ENCODE results near the gene SGO2.

DNA sequence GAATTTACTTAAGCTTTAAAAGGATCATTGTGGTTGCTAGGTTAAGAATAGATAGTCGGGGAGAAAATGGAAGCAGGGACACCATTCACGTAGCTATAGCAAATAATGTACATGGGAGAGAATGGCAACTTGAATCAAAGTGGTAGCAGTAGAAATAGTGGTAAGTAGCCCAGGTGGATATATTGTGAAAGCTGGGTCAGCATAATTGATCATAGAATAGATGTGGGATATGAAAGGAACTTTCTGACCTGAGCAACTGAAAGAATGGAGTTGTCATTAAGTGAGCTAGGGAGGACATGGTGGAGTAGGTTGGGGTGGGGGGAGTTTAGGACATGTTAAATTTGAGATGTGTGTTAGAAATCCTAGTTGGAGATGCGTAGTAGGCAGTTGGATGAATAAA lies 2.2 kb downstream of the SGO2 start:
- TF ChIP-seq CTCF (IDR thresholded peaks at IDR 0.05) (no peak), EZH2 (IDR thresholded peaks at IDR 0.05; ENCODE audit: borderline replicate concordance, insufficient read depth, low read depth, low read length, poor library complexity, severe bottlenecking) (no peak)
